ENCODE data around the gene CHMP4A. TPM values are rescaled to one million over a fixed set of nuclear protein-coding genes. Genes with fewer than 3 reads are reported as not detected.
"Not testable (repeated sequence)": the region's sequence is repeated elsewhere in the genome, so short reads cannot be mapped to it uniquely, and the experiment has no call there.

Gene CHMP4A
- total RNA-seq, 1 experiment from 2014 or later: 31.2 TPM

DNA sequence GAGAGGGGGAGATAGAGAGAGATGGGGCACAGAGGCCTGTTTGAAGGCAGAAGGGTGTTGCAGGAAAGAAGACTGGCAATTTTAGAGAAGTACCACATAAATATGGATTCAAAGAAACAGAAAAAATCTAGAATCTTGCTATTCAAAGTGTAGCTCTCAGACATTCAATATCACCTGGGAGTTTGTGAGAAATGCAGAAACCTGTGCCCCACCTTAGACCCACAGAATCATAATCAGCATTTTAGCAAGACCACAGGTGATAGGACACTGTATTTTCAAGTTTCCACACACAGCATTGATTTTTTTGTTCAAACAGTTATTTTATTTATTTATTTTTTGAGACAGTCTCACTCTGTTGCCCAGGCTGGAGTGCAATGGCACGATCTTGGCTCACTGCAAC lies 15.6 kb upstream of the CHMP4A start:
- TF ChIP-seq EZH2 (IDR thresholded peaks at IDR 0.05; ENCODE audit: low read depth): no peak
- TF ChIP-seq, protein P1, sequence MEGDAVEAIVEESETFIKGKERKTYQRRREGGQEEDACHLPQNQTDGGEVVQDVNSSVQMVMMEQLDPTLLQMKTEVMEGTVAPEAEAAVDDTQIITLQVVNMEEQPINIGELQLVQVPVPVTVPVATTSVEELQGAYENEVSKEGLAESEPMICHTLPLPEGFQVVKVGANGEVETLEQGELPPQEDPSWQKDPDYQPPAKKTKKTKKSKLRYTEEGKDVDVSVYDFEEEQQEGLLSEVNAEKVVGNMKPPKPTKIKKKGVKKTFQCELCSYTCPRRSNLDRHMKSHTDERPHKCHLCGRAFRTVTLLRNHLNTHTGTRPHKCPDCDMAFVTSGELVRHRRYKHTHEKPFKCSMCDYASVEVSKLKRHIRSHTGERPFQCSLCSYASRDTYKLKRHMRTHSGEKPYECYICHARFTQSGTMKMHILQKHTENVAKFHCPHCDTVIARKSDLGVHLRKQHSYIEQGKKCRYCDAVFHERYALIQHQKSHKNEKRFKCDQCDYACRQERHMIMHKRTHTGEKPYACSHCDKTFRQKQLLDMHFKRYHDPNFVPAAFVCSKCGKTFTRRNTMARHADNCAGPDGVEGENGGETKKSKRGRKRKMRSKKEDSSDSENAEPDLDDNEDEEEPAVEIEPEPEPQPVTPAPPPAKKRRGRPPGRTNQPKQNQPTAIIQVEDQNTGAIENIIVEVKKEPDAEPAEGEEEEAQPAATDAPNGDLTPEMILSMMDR (conservative IDR thresholded peaks at IDR 0.05): no peak
- DNase-seq: no peak
- H3K4me1 ChIP-seq (replicated peaks; ENCODE audit: insufficient read depth): peaks cover 8% of the 10 kb centered on the region
- peaks cover 68% of the 10 kb centered on the region for H3K79me2 ChIP-seq (ENCODE audit: low read depth)
- no peaks in the 10 kb centered on the region for H3K36me3 ChIP-seq (ENCODE audit: low read depth)
- H3K4me2 ChIP-seq: no peak overlapping the region
- H4K20me1 ChIP-seq (ENCODE audit: insufficient read depth): no peaks in the 10 kb centered on the region
- H3K27ac ChIP-seq: no peak overlapping the region
- H3K4me3 ChIP-seq: no peak overlapping the region
- H3K27me3 ChIP-seq (ENCODE audit: insufficient read depth, low read depth): no peaks in the 10 kb centered on the region
- POLR2A ChIA-PET (ENCODE audit: unreplicated experiment): no interaction called here
- CTCF ChIA-PET: interaction anchor here (0.6 kb wide), 1 partner anchor 1231 kb away, joined by 3 read pairs; no protein-coding TSS in a partner anchor
- no TSS peak for BruUV-seq (replicated peaks)
- H2AFZ ChIP-seq: no peak overlapping the region
- H3F3A ChIP-seq (ENCODE audit: insufficient read depth, low read depth): 0 out of 2 replicates have a peak, but pooled peaks cover 4% of the 10 kb centered on the region
- no peaks in the 10 kb centered on the region for H3K9me3 ChIP-seq (ENCODE audit: insufficient read depth, low read depth)
- intact Hi-C loops (cut with micrococcal nuclease; ENCODE audit: unreplicated experiment): no loop called here
- H3K9me2 ChIP-seq (ENCODE audit: insufficient read depth): no peaks in the 10 kb centered on the region

DNA sequence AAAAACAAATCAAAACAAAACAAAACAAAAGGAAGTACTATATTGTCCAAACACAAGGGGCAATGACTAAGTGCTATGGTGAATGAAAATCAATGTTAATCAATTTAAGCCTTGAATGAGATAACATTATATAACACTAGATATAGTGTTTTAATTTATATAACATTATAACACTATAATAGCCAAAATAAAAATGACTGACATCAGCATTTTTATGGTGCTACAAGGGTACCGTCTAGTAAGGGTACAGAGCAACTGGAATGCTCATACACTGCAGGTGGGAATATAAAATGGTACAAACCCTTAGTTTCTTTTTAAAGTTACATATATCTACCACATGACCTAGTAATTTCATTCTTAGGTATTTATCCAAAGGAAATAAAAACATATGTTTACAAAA lies 13.2 kb upstream of the CHMP4A start:
- H3K9me2 ChIP-seq (ENCODE audit: insufficient read depth): no peaks in the 10 kb centered on the region
- H2AFZ ChIP-seq: no peak overlapping the region
- H4K20me1 ChIP-seq (ENCODE audit: insufficient read depth): no peaks in the 10 kb centered on the region
- H3K4me3 ChIP-seq: no peak overlapping the region
- BruUV-seq (replicated peaks): no TSS peak
- intact Hi-C loops (cut with micrococcal nuclease; ENCODE audit: unreplicated experiment): no loop called here
- no peaks in the 10 kb centered on the region for H3K36me3 ChIP-seq (ENCODE audit: low read depth)
- H3F3A ChIP-seq (ENCODE audit: insufficient read depth, low read depth): 0 out of 2 replicates have a peak, but pooled peaks cover under 1% of the 10 kb centered on the region
- TF ChIP-seq, protein P1 (conservative IDR thresholded peaks at IDR 0.05): no peak
- TF ChIP-seq EZH2 (IDR thresholded peaks at IDR 0.05; ENCODE audit: low read depth): no peak
- peaks cover 52% of the 10 kb centered on the region for H3K79me2 ChIP-seq (ENCODE audit: low read depth)
- no peak overlapping the region for H3K4me2 ChIP-seq
- DNase-seq: no peak
- H3K27ac ChIP-seq: no peak overlapping the region
- H3K27me3 ChIP-seq (ENCODE audit: insufficient read depth, low read depth): no peaks in the 10 kb centered on the region
- POLR2A ChIA-PET (ENCODE audit: unreplicated experiment): no interaction called here
- H3K4me1 ChIP-seq (replicated peaks; ENCODE audit: insufficient read depth): no peaks in the 10 kb centered on the region; the same call in 1 of the 2 replicates
- CTCF ChIA-PET: no interaction called here
- no peaks in the 10 kb centered on the region for H3K9me3 ChIP-seq (ENCODE audit: insufficient read depth, low read depth)

DNA sequence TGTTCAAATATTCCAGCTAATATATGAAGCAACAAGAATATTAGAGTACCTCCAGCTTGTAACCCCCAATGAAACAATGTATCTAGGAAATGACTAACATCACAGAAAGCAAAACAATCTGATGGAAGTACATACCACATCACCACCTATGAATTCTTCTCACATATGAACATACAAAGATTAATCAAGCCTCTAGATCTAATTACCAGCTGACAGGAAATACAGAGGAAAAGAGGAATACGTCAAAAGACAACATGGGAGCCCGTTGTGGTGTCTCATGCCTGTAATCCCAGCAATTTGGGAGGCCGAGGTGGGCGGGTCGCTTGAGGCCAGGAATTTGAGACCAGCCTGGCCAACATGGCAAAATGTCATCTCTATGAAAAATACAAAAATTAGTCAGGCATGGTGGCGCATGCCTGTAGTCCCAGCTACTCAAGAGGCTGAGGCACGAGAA lies 11.4 kb upstream of the CHMP4A start:
- H3K4me3 ChIP-seq: no peak overlapping the region
- no peak overlapping the region for H2AFZ ChIP-seq
- TF ChIP-seq, protein P1 (conservative IDR thresholded peaks at IDR 0.05): no peak
- POLR2A ChIA-PET (ENCODE audit: unreplicated experiment): no interaction called here
- H3F3A ChIP-seq (ENCODE audit: insufficient read depth, low read depth): no peaks in the 10 kb centered on the region
- no peak overlapping the region for H3K4me2 ChIP-seq
- no peaks in the 10 kb centered on the region; the same call in 1 of the 2 replicates for H4K20me1 ChIP-seq (ENCODE audit: insufficient read depth)
- H3K36me3 ChIP-seq (ENCODE audit: low read depth): no peaks in the 10 kb centered on the region
- no peak for DNase-seq
- no TSS peak for BruUV-seq (replicated peaks)
- no peaks in the 10 kb centered on the region for H3K9me3 ChIP-seq (ENCODE audit: insufficient read depth, low read depth)
- peaks cover 41% of the 10 kb centered on the region for H3K79me2 ChIP-seq (ENCODE audit: low read depth)
- H3K4me1 ChIP-seq (replicated peaks; ENCODE audit: insufficient read depth): no peaks in the 10 kb centered on the region
- H3K9me2 ChIP-seq (ENCODE audit: insufficient read depth): no peaks in the 10 kb centered on the region
- H3K27ac ChIP-seq: no peak overlapping the region
- intact Hi-C loops (cut with micrococcal nuclease; ENCODE audit: unreplicated experiment): no loop called here
- CTCF ChIA-PET: no interaction called here
- H3K27me3 ChIP-seq (ENCODE audit: insufficient read depth, low read depth): no peaks in the 10 kb centered on the region

DNA sequence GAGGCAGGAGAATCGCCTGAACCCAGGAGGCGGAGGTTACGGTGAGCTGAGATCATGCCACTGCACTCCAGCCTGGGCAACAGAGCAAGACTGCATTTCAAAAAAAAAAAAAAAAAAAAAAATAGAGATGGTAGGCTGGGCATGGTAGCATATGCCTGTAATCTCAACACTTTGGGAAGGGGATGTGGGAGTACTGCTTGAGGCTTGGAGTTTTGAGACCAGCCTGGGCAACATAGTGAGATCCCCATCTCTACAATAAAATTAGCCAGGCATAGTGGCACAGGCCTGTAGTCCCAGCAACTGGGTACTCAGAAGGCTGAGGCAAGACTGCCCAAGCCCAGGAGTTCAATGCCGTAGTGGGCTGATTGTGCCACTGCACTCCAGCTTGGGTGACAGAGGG lies 9.7 kb upstream of the CHMP4A start:
- peaks cover 32% of the 10 kb centered on the region for H3K79me2 ChIP-seq (ENCODE audit: low read depth)
- intact Hi-C loops (cut with micrococcal nuclease; ENCODE audit: unreplicated experiment); BruUV-seq (replicated peaks); H3K9me3 ChIP-seq (ENCODE audit: insufficient read depth, low read depth); H3K4me1 ChIP-seq (replicated peaks; ENCODE audit: insufficient read depth); POLR2A ChIA-PET (ENCODE audit: unreplicated experiment); H3K27me3 ChIP-seq (ENCODE audit: insufficient read depth, low read depth); H3K4me2 ChIP-seq; H2AFZ ChIP-seq; DNase-seq; H3K4me3 ChIP-seq; H3F3A ChIP-seq (ENCODE audit: insufficient read depth, low read depth); H3K36me3 ChIP-seq (ENCODE audit: low read depth); H3K27ac ChIP-seq; CTCF ChIA-PET; H3K9me2 ChIP-seq (ENCODE audit: insufficient read depth); H4K20me1 ChIP-seq (ENCODE audit: insufficient read depth): not testable (repeated sequence)
